Kidney tubule cell (primary cell): ENCODE data around the gene MAST4.
A peak's percentile ranks its signal among the peaks of the same experiment; 100 is the strongest.

Experiments used
- DNase-seq: peaks from one replicate; pipeline ENCODE4 v3.0.0-alpha.2; 2018; ENCODE audit warnings: low spot score

The MAST4 gene

GRCh38 chr5:66843065-66843464 lies 246.9 kb downstream of the MAST4 start:
- DNase-seq, result no peak

GRCh38 chr5:66848749-66849641 lies 252.8 kb downstream of the MAST4 start:
- DNase-seq, result no peak

GRCh38 chr5:66849803-66850202 lies 253.6 kb downstream of the MAST4 start:
- DNase-seq, result peak; percentile 77

GRCh38 chr5:66850354-66851075 lies 254.3 kb downstream of the MAST4 start:
- peak; percentile 13 for DNase-seq

GRCh38 chr5:66851306-66851705 lies 255.1 kb downstream of the MAST4 start:
- DNase-seq, result no peak

- no peak for DNase-seq
Measured at GRCh38 chr5:66854416-66854815, 258.2 kb downstream of the MAST4 start.

DNA sequence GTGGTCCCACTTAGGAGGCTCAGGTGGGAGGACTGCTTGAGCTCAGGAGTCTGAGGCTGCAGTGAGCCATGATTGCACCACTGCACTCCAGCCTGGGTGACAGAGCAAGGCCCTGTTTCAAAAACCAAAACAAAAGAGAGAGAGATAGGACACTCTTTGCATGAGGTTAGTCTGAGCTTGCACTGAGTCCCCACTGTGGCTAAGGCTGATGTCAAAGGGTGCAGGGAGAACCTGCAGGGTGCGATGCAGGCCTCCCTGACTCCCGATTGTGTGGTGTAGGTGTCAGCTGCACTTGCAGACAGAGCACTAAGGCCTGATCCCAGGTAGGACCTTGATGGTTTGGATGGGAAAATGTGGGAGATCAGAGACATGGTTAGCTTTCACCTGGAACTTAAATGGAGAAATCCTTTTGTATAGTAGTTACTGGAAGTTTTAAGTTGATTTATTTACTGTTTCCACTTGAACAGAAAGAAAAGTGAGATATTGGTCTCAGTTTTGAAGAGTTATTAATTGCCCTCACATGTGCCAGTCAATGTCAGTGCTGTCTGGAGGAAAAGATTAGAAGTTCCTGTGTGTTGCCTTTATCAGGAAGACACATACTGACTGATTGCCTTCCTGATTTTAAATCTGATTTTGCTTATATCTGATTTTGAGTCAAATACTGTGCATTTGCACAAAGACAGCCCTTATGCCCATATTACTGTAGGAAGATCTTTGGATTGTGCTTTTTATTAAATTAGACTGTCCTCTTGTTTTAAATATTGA lies 260.0 kb downstream of the MAST4 start:
- no peak for DNase-seq

GRCh38 chr5:66859526-66859925 lies 263.3 kb downstream of the MAST4 start:
- DNase-seq, result no peak

- no peak for DNase-seq
Measured at GRCh38 chr5:66860199-66860975, 264.2 kb downstream of the MAST4 start.

- DNase-seq, result no peak
Measured at GRCh38 chr5:66861402-66861801, 265.2 kb downstream of the MAST4 start.

GRCh38 chr5:66862020-66862419 lies 265.8 kb downstream of the MAST4 start:
- no peak for DNase-seq

DNA sequence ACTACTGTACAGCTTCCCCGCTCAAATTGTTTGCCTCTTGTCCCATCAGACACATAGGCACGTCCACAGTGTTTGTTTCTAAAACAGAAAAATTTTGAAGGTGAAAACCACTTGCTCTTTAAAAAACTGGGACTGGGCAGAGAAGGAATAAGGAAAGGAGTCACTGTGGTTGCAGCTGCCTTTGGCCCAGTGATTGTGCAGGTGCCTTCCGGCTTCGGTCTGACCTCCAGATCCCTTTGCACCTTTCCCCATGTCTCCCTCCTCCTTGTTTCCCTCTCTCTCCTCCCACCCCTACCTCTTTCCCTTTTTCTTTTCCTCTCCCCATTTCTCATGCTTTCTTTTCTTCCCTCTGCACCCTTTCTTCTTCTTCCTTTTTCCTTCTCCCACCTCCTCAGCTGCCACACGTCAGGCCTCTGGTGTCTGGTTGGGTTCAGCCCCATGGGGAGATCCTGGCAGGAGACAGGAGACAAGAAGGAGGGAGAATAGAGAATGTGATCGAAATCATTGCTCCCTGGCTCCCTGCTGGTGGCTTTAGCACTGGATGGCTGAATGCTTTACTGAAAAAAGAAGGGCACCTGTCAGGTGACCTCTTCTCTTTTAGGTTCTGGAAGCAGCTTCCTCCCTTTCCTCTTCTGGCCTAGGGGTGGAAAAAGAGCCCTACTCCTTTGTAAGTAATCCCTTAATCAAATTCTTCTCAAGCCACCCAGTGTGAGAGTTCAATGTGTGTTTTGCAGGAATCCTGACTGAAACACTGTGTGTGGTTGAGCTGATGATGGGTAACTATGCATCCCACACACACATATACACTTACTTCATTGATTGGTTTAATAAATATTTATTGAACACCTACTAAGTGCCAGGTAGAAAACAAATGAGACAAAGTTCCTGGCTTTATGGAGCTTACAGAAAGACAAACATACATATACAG lies 267.3 kb downstream of the MAST4 start:
- no peak for DNase-seq

GRCh38 chr5:66864240-66864884 lies 268.2 kb downstream of the MAST4 start:
- DNase-seq, result no peak

DNA sequence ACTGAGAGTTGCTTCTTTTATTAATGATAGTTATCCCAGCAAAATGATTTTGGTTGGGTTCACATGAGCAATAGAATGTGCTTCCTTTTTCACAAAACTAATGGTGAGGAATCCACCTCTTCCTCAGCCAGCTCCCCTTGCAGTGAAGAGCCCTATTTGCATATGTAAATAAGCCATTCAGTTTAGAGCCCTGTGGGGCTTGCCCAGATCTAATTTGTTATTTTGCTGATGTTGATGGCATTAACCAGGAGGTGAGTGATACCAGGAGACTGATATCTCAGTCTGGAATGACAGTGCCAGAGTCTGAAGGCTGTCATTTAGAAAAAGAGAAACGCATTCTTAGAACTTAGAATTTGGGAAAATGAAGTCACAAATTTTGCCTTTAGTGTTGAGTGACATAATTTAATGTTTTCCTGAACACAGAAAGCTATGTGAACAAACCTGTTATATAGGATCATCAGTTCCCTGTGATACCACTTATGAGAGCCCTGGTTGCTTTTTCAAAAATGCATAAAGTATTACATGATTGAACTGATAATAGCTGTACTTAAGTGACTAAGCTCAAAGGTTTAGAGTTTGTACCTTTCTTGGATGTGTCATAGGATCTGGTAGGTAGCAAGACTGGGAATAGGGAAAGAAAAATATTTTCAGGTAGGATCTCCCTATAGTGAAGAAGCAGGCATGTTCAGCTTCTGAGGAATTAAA lies 271.6 kb downstream of the MAST4 start:
- no peak for DNase-seq

- no peak for DNase-seq
Measured at GRCh38 chr5:66869347-66869746, 273.2 kb downstream of the MAST4 start.

- no peak for DNase-seq
Measured at GRCh38 chr5:66870708-66871107, 274.5 kb downstream of the MAST4 start.

- DNase-seq, result no peak
Measured at GRCh38 chr5:66871651-66872050, 275.5 kb downstream of the MAST4 start.

- DNase-seq, result no peak
Measured at GRCh38 chr5:66872736-66873331, 276.6 kb downstream of the MAST4 start.

DNA sequence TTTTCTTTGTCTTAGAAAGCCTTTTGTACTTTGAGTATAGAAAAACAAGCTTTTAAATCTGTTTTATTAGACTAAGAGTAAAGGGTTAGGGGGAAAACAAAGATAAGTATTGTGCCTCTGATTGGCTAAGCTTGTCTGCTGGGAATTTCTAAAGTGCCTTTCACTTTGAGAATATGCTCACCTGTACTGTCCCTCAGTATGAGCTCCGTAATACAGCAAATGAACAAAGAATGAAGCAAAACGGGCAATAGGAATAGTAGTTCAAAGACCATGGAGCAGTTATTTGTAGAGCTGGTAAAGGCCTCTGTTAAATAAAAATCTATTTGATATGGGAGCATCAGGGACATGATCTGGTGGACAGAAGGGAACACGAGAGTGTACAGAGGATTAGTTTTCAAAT lies 277.8 kb downstream of the MAST4 start:
- DNase-seq, result no peak
